Measurements from ENCODE around the gene TTLL4.

The TTLL4 gene

GRCh38 chr2:218718058-218718457 is 7.4 kb downstream of the TTLL4 start:
- DNase-seq: no peak

DNA sequence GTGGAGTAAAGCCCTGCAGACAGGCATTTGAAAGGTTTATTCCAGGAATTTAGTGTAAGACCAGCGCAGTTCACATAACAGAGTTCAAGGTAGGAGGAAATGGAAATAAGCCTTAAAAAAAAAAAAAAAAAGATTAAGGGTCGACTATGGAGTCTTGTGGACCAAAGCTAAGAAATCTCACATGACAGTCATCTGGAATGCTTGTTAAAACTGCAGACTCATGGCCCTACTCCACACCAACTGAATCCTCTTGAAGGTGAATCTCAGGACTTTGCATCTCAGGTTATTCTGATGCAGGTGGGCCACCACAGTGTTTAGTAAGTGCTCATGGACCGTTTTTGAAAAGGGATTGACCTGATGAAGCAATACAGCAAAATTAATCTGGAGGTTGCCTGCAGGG is 8.8 kb downstream of the TTLL4 start:
- no peak for DNase-seq

- no peak for DNase-seq
Measured at GRCh38 chr2:218720048-218721041, 9.7 kb downstream of the TTLL4 start.

- no peak for DNase-seq
Measured at GRCh38 chr2:218721488-218721887, 10.9 kb downstream of the TTLL4 start.

- no peak for DNase-seq
Measured at GRCh38 chr2:218721934-218722333, 11.3 kb downstream of the TTLL4 start.

- no peak for DNase-seq
Measured at GRCh38 chr2:218722419-218722818, 11.8 kb downstream of the TTLL4 start.

- DNase-seq: peak; percentile 20
Measured at GRCh38 chr2:218722876-218723785, 12.5 kb downstream of the TTLL4 start.

- DNase-seq: no peak
Measured at GRCh38 chr2:218726004-218726574, 15.5 kb downstream of the TTLL4 start.

DNA sequence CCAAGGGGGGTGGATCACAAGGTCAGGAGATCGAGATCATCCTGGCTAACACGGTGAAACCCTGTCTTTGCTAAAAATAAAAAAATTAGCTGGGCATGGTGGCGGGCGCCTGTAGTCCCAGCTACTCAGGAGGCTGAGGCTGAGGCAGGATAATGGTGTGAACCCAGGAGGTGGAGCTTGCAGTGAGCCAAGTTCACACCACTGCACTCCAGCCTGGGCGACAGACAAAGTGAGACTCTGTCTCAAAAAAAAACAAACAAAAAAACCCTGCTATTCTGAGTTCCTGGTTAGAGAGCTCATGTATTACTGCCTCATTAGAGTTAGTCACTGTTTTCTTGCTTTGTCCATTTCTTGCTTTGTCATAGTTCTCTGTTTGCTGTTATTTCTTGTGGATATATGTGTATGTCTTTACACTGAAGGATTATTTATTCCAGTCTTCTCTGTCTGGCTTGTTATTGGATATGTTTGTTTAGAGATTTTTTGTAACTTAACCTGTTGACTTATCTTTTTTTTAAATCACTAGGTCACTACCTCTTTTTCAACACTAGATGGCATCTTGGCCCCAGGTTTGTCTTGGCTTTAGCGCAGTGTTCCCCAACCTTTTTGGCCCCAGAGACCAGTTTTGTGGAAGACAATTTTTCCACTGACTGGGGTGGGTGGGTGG is 17.0 kb downstream of the TTLL4 start:
- peak; percentile 9 for DNase-seq

DNA sequence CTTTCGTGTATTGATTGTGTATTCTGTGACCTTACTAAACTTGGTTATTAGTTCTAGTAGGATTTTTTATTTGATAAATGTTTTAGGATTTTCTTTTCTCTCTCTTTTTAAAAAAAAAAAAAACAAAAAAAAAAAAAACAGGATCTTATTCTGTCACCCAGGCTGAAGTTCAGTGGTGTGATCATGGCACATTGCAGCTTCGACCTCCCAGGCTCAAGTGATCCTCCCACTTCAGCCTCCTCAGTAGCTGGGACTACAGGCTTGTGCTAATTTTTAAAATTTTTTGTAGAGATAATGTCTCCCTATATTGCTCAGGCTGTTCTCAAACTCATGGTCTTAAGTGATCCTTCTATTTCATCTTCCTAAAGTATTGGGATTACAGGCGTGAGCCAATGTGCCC is 19.0 kb downstream of the TTLL4 start:
- no peak for DNase-seq

GRCh38 chr2:218732052-218732760 is 21.6 kb downstream of the TTLL4 start:
- DNase-seq: no peak

GRCh38 chr2:218732761-218733158 is 22.1 kb downstream of the TTLL4 start:
- no peak for DNase-seq

DNA sequence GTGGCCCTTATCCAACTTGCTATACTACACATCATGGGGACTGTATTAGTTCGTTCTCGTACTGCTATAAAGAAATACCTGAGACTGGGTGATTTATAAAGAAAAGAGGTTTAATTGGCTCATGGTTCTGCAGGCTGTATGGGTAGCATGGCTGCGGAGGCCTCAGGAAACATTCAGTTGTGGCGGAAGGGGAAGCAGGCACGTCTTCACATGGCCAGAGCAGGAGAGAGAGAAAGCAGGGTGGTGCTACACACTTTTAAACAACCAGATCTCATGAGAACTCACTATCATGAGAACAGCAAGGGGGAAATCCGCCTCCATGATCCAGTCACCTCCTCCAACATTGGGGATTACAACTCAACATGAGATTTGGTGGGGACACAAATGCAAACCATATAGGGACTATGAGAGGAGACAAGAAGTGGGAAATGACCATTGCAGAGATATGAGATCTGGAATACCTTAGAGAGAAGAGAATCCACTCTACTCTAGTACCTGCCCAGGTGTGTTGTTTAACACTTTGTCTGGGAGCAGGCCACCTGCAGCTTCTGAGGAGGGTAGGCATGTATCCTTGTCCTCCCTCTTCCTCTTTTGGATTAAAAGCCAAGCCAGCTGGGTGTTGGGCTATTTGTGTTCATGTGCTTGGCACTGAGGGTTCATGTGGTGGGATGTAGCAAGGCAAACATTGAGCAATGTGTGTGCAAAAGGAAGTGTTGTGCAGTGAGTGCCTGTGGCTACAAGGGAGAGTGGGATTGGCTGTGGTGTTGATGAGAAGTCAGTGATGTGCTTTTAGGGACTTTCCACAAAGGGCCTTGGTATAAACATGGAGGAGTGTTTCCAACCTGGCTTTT is 22.8 kb downstream of the TTLL4 start:
- DNase-seq: peak; percentile 98

DNA sequence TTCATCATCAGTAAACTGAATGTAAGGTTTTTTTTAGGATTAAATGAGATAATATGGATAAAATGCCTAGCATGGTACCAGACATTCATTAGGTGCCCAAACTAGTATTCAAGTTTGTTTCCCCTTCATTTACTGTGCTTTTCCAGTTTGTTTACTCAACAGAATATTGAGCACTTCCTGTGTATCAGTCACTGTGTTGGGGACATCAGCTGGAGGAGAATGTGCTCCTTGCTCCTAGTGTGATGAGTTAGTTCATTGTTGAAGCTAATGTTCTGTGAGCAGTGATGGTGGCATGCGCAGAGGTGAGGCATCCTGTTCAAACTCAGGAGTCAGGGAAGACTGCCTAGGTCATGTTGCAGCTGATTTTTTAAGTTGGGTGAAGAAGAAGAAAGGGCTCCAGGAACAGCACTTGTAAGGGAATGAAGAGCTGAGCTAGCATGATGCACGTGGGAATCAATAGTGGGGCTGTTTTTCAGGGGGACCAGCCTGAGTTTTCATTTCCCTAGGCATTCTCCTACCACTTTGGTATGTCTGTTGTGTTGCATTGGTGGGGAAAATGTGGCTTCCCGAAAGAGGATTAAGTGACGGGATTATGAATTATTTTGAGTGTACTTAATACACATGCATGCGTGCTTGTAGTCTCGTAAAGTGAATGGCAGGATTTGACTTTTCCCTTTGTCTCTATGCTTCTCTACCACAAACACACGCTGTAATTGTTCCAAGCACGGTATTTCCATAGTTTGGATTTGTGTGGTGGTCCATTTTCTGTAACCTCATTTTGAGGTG is 23.7 kb downstream of the TTLL4 start:
- DNase-seq: no peak

DNA sequence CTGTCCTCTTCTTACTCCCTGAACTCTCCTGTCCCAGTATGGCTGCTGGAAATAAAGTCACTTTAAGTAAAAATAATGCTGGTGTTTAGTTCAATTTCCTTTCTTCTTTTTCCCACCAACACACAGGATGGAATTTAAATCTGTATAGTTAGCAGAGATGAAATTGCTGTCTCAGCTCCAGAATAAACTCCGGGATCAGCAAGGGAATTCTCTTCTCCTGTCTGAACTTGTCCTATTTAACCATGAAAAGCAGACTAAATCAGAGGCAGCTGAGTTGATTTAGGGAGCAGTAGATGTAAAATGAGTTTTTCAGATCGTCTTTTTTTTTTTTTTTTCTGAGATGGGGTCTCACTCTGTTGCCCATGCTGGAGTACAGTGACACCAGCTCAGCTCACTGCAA is 25.9 kb downstream of the TTLL4 start:
- no peak for DNase-seq

DNA sequence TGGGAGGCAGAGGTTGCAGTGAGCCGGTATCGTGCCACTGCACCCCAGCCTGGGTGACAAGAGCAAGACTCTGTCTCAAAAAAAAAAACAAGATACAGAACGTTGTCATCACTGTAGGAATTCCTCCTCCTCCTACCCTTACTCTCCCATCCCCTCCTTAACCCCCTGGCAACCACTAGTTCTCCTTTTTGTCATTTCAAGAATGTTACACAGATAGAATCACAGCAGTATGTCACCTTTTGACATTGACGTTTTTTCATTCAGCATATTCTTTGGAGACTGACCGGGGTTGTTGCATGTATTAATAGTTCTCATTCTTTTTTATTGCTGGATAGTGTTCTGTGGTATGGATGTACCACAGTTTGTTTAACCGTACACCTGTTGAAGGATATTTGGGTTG is 32.4 kb downstream of the TTLL4 start:
- peak; percentile 72 for DNase-seq

DNA sequence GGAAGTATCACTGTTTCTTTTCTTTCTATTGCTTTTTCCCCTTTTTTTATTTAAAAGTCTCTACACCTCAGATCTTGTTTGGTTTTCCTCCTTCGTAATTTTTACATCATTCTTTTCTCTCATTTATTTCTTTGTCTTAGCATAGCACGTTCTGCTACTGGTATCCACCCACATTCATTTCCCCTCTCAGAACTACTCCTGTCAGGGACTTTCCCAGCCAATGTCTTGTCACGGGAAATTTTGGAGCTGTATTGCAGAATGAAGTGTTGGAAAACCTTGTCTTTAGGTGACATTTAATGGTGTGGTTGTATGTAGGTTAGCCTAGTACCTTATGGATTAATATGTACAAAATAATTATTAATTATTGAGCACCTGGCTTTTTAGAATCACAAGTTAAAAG is 34.0 kb downstream of the TTLL4 start:
- no peak for DNase-seq

- DNase-seq: peak; percentile 95
Measured at GRCh38 chr2:218745160-218745558, 34.5 kb downstream of the TTLL4 start.

DNA sequence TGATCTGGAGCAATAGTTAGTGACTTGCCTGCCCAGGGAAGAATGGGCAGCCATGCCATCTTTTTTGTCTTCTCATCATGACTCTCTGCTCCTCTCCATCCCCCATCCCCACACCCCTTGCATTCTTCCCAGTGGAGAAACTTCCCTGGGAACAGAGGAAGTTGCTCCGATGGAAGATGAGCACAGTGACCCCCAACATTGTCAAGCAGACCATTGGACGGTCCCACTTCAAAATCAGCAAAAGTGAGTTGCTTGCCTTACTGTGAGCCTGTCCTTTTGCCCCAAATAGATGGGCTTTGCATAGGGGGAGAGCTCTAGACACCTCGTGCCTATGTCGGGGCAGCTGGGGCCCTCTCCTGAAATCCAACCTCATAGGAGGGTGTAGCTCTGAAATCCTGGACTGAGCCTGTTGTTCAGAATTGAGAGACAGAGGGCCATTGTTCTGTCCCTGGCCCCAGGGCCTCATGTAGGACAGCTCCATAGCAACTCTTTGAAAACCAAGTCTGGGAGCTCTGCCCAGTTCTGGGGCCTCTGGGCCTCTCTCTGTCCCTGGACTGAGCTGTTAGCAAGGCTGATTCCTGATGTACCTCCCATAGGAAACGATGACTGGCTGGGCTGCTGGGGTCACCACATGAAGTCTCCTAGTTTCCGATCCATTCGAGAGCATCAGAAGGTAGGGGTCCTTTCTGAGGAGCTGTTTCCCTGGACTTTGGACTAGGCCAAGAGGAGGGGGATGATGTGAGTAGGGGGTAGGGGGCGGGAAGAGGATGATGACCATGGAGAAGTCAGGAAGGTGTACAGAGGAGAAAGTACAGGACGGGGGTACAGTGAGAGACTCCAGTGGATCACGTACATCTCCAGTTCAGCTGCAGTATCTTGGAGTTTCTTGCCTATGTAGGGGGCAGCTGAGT is 35.2 kb downstream of the TTLL4 start:
- DNase-seq: no peak

Measured in MV-4-11 (cell line).